Measurements from ENCODE around the gene FAM219B. TPM values are rescaled to one million over a fixed set of nuclear protein-coding genes. Genes with fewer than 3 reads are reported as not detected.

FAM219B gene
- total and polyA plus RNA-seq, 10 of the 15 experiments (the other 5 are each of a cell fraction or from before 2014, with no cell fraction given): 7.6 to 53.2 (median 29.4) TPM

DNA sequence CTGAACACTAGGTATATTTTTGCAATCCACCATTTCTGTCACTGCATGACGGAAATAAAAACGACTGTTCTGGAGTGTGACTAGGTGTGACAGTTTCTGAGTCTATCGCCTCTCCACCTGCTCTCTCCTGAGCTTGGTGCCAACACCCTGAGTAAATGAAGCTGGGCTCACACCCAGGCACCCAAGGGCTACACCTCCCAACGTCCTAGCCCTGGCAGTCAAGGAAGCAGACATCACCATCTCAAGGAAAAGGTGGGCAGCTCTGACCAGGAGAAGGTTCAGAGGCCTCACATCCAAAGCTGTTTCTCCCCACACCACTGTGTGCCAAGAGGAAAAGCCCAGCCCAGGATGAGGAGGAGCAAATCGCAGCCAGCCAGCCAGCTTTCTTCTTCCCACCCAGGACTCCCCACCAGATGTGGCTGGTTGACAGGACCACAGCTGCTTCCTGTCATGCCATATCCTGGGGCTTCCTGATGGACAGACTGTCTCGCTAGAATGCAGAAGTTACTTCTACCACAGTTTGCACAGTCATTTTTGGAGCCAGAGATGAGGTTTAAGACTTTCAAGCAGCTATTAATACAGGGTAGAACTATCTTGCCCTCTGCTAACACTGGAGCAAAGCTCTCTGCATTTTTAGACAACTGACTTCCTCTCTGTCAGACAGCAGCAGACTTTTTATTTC, 36.8 kb downstream of the FAM219B start (continued):
- TF ChIP-seq, protein P1, sequence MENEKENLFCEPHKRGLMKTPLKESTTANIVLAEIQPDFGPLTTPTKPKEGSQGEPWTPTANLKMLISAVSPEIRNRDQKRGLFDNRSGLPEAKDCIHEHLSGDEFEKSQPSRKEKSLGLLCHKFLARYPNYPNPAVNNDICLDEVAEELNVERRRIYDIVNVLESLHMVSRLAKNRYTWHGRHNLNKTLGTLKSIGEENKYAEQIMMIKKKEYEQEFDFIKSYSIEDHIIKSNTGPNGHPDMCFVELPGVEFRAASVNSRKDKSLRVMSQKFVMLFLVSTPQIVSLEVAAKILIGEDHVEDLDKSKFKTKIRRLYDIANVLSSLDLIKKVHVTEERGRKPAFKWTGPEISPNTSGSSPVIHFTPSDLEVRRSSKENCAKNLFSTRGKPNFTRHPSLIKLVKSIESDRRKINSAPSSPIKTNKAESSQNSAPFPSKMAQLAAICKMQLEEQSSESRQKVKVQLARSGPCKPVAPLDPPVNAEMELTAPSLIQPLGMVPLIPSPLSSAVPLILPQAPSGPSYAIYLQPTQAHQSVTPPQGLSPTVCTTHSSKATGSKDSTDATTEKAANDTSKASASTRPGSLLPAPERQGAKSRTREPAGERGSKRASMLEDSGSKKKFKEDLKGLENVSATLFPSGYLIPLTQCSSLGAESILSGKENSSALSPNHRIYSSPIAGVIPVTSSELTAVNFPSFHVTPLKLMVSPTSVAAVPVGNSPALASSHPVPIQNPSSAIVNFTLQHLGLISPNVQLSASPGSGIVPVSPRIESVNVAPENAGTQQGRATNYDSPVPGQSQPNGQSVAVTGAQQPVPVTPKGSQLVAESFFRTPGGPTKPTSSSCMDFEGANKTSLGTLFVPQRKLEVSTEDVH (IDR thresholded peaks at IDR 0.05; ENCODE audit: low read depth, partially characterized antibody): no peak
- TF ChIP-seq, protein P2, sequence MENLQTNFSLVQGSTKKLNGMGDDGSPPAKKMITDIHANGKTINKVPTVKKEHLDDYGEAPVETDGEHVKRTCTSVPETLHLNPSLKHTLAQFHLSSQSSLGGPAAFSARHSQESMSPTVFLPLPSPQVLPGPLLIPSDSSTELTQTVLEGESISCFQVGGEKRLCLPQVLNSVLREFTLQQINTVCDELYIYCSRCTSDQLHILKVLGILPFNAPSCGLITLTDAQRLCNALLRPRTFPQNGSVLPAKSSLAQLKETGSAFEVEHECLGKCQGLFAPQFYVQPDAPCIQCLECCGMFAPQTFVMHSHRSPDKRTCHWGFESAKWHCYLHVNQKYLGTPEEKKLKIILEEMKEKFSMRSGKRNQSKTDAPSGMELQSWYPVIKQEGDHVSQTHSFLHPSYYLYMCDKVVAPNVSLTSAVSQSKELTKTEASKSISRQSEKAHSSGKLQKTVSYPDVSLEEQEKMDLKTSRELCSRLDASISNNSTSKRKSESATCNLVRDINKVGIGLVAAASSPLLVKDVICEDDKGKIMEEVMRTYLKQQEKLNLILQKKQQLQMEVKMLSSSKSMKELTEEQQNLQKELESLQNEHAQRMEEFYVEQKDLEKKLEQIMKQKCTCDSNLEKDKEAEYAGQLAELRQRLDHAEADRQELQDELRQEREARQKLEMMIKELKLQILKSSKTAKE (IDR thresholded peaks at IDR 0.05; ENCODE audit: low read depth, poor library complexity, severe bottlenecking): peak; percentile 98
- TF ChIP-seq RAD21 (IDR thresholded peaks at IDR 0.05; ENCODE audit: insufficient read depth, low read depth, low read length): 0 out of 2 replicates have a peak, but pooled peaks have one; percentile 8

DNA sequence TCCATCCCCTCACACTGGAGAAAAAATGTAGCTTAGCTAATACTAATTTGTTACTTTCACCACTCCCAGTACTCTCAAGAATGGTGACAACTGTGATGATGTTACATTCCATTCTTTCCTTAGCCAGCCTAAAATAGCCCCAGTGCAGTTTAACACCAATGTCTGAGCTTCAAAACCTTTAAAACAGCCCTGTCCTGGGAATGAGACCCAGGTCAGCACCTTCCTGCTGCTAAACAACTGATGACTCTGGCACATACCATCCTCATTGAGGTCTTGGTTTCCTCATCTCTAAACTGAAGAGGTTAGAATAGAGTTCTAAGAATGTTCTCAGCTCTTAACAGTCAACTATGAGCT, 37.3 kb downstream of the FAM219B start:
- Histone ChIP-seq H3K79me2 (ENCODE audit: control insufficient read depth, insufficient read depth, low read length) (peaks cover 73% of the 10 kb centered on the region), H3K4me3 (peak overlapping the region; percentile 66), H3K4me2 (ENCODE audit: control insufficient read depth, insufficient read depth) (peak overlapping the region; percentile 79), H3K4me1 (ENCODE audit: control insufficient read depth, insufficient read depth, low read length) (peaks cover 40% of the 10 kb centered on the region), H3K36me3 (ENCODE audit: control insufficient read depth in 2 of 2, insufficient read depth in 2 of 2, low read length in 1 of 2) (peaks cover 2 to 19% of the 10 kb centered on the region in 2 experiments; a peak in 3 of 4 replicates), H2AFZ (ENCODE audit: control insufficient read depth, low read depth, low read length) (no peak overlapping the region), H3K27ac (ENCODE audit: control insufficient read depth, insufficient read depth) (peak overlapping the region; percentile 94), H3K27me3 (replicated peaks in 1 of 2; ENCODE audit: control insufficient read depth in 2 of 2, insufficient read depth in 2 of 2, low read length in 1 of 2) (no peaks in the 10 kb centered on the region), H3K9ac (ENCODE audit: control insufficient read depth, insufficient read depth, low read length) (peak overlapping the region; percentile 59), H4K20me1 (ENCODE audit: control insufficient read depth, insufficient read depth) (no peaks in the 10 kb centered on the region), H3K9me3 (replicated peaks; ENCODE audit: control insufficient read depth, insufficient read depth, low read length) (peaks cover 12% of the 10 kb centered on the region)
- ChIA-PET CTCF (interaction anchor here (0.6 to 11.2 kb wide), 17 partner anchors 10 to 89 kb away, joined by 3 to 129 read pairs (median 4); partner anchors contain the start of genes CSK, FAM219B and ULK3), POLR2A (interaction anchor here (0.6 to 5.2 kb wide), 22 partner anchors 11 to 657 kb away, joined by 3 to 80 read pairs (median 6); partner anchors contain the start of genes FAM219B, MPI and ULK3), SMC1A (ENCODE audit: uncharacterized antibody, unreplicated experiment) (interaction anchor here (0.7 to 6.5 kb wide), 24 partner anchors 11 to 235 kb away, joined by 3 to 120 read pairs (median 5); partner anchors contain the start of genes FAM219B, MPI and ULK3), RAD21 (ENCODE audit: unreplicated experiment) (interaction anchor here (1.3 to 4.8 kb wide), 19 partner anchors 10 to 98 kb away, joined by 3 to 57 read pairs (median 10); partner anchors contain the start of genes CSK, FAM219B and ULK3)
- BruUV-seq (replicated peaks): no TSS peak
- ATAC-seq: no peak
- intact Hi-C loops (cut with micrococcal nuclease; ENCODE audit: unreplicated experiment): no loop called here
- FAIRE-seq: no peak
- TF ChIP-seq CREM (IDR thresholded peaks at IDR 0.05; ENCODE audit: low read depth) (no peak), SMC3 (IDR thresholded peaks at IDR 0.05; ENCODE audit: borderline replicate concordance, low read length) (no peak), POU2F2 (IDR thresholded peaks at IDR 0.05; ENCODE audit: borderline replicate concordance, low read depth, low read length) (no peak), ZNF622 (IDR thresholded peaks at IDR 0.05) (no peak), POLR2AphosphoS2 (IDR thresholded peaks at IDR 0.05; ENCODE audit: low read depth, low read length) (no peak), DPF2 (IDR thresholded peaks at IDR 0.05) (no peak), MXI1 (IDR thresholded peaks at IDR 0.05; ENCODE audit: low read depth, low read length) (no peak), IKZF1 (conservative IDR thresholded peaks at IDR 0.05) (no peak), CREB1 (IDR thresholded peaks at IDR 0.05; ENCODE audit: low read depth) (no peak), MEF2A (IDR thresholded peaks at IDR 0.05; ENCODE audit: insufficient read depth, low read depth, low read length) (no peak)
- TF ChIP-seq, protein P3, sequence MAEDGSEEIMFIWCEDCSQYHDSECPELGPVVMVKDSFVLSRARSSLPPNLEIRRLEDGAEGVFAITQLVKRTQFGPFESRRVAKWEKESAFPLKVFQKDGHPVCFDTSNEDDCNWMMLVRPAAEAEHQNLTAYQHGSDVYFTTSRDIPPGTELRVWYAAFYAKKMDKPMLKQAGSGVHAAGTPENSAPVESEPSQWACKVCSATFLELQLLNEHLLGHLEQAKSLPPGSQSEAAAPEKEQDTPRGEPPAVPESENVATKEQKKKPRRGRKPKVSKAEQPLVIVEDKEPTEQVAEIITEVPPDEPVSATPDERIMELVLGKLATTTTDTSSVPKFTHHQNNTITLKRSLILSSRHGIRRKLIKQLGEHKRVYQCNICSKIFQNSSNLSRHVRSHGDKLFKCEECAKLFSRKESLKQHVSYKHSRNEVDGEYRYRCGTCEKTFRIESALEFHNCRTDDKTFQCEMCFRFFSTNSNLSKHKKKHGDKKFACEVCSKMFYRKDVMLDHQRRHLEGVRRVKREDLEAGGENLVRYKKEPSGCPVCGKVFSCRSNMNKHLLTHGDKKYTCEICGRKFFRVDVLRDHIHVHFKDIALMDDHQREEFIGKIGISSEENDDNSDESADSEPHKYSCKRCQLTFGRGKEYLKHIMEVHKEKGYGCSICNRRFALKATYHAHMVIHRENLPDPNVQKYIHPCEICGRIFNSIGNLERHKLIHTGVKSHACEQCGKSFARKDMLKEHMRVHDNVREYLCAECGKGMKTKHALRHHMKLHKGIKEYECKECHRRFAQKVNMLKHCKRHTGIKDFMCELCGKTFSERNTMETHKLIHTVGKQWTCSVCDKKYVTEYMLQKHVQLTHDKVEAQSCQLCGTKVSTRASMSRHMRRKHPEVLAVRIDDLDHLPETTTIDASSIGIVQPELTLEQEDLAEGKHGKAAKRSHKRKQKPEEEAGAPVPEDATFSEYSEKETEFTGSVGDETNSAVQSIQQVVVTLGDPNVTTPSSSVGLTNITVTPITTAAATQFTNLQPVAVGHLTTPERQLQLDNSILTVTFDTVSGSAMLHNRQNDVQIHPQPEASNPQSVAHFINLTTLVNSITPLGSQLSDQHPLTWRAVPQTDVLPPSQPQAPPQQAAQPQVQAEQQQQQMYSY (CRISPR knock-in tag; IDR thresholded peaks at IDR 0.05): no peak
- in situ Hi-C loops (cut with MboI): no loop called here
- no peak for DNase-seq (ENCODE audit: low read depth, low spot score)

Data from GM12878 (cell line).